K562 (cell line): ENCODE data around the gene BRF1. TPM values are rescaled to one million over a fixed set of nuclear protein-coding genes. Genes with fewer than 3 reads are reported as not detected.

ENCODE experiments used
- ATAC-seq: fragments of 200-7000 bp; cut with Tn5 transposase; 3 replicates; pipeline ENCODE4 v1.9.1; 2020; ENCODE audit warnings: moderate library complexity
- BruUV-seq: library from RNA; stranded (reverse); fragments of 400-500 nt; replicated peaks from 2 replicates; lab custom pipeline; 2021; lab: Mats Ljungman, UMichigan
- CTCF ChIA-PET: fragments of 300-600 bp; formaldehyde crosslinking; extraction: SDS; loops from one replicate; lab custom pipeline; 2021; ENCODE audit warnings: low intra/inter-chr PET ratio; lab: Yijun Ruan, JAX
- POLR2A ChIA-PET: fragments of 300-600, 350-650 bp; sonication (Branson Sonifier 250); formaldehyde crosslinking; extraction: SDS; loops from one replicate; lab custom pipeline; 2021; ENCODE audit warnings: antibody characterized with exemption, inconsistent platforms; lab: Yijun Ruan, JAX
- DNase-seq, 4 experiments: peaks; one replicate each; pipeline versions ENCODE4 v3.0.0 to v3.0.0-alpha.2; 2011 to 2018; ENCODE audit warnings: low spot score in 3 of 4, mixed read lengths in 3 of 4; ENCODE audit errors: extremely low read depth in 1 of 4
- FAIRE-seq: peaks from 2 replicates; lab custom pipeline; 2011; peaks lifted over from hg19 to GRCh38; lab: Jason Lieb, UNC
- H2AFZ ChIP-seq: 2 replicates; pipeline ENCODE4 v1.6.0; 2011; ENCODE audit warnings: low read depth, low read length, control low read depth, inconsistent platforms
- H3K27ac ChIP-seq: fragments of 200-600 bp; 3 replicates; pipeline ENCODE4 v1.8.0; 2011; ENCODE audit warnings: low read depth, mild to moderate bottlenecking, control low read depth, inconsistent platforms, low read length, moderate library complexity, mixed read lengths; ENCODE audit errors: extremely low read depth
- H3K27me3 ChIP-seq, 2 experiments: fragments of 300-600 bp in 1 of 2; 2 replicates in 1 of 2; 3 replicates in 1 of 2; pipeline versions ENCODE4 v1.6.0 to v1.8.0; 2011; ENCODE audit warnings: inconsistent platforms in 2 of 2, low read length in 2 of 2, mild to moderate bottlenecking in 1 of 2, mixed read lengths in 1 of 2, moderate library complexity in 1 of 2; ENCODE audit not compliant: control insufficient read depth in 2 of 2, insufficient read depth in 2 of 2
- H3K36me3 ChIP-seq: fragments of 300-600 bp; 3 replicates; pipeline ENCODE4 v1.8.0; 2011; ENCODE audit warnings: mild to moderate bottlenecking, low read length, inconsistent platforms; ENCODE audit not compliant: control insufficient read depth, insufficient read depth
- H3K4me1 ChIP-seq, 2 experiments: fragments of 200-600 bp in 1 of 2; replicated peaks in 1 of 2; 2 replicates in 1 of 2; 3 replicates in 1 of 2; pipeline versions ENCODE4 v1.5.1 to v1.8.0; 2011; ENCODE audit warnings: inconsistent platforms in 2 of 2, low read length in 2 of 2, mild to moderate bottlenecking in 1 of 2, mixed read lengths in 1 of 2, moderate library complexity in 1 of 2; ENCODE audit not compliant: control insufficient read depth in 2 of 2, insufficient read depth in 2 of 2
- H3K4me2 ChIP-seq: 2 replicates; pipeline ENCODE4 v1.6.1; 2011; ENCODE audit warnings: low read length, control low read depth, inconsistent platforms, mixed read lengths; ENCODE audit not compliant: insufficient read depth
- H3K4me3 ChIP-seq: fragments of 200-600 bp; sonication (generic), shearing (Covaris generic); 2 replicates; pipeline ENCODE4 v1.5.1; 2016; ENCODE audit warnings: control low read depth, inconsistent platforms
- H3K79me2 ChIP-seq: fragments of 200-600 bp; 3 replicates; pipeline ENCODE4 v1.8.0; 2011; ENCODE audit warnings: low read length, inconsistent platforms; ENCODE audit not compliant: control insufficient read depth, insufficient read depth
- H3K9ac ChIP-seq, 2 experiments: 2 replicates each; pipeline versions ENCODE4 v1.6.0 to v1.6.1; 2011; ENCODE audit warnings: low read depth in 2 of 2, low read length in 2 of 2, control low read depth in 1 of 2, inconsistent platforms in 1 of 2, mild to moderate bottlenecking in 1 of 2, mixed read lengths in 1 of 2; ENCODE audit not compliant: insufficient read depth in 1 of 2
- H3K9me1 ChIP-seq: one replicate; pipeline ENCODE4 v1.6.0; 2011; ENCODE audit warnings: inconsistent platforms, mild to moderate bottlenecking, low read length, moderate library complexity; ENCODE audit not compliant: control insufficient read depth, insufficient read depth
- H3K9me3 ChIP-seq: replicated peaks from 2 replicates; pipeline ENCODE4 v1.5.1; 2011; ENCODE audit warnings: low read depth, low read length, inconsistent platforms; ENCODE audit not compliant: control insufficient read depth, insufficient read depth
- H4K20me1 ChIP-seq: replicated peaks from 2 replicates; pipeline ENCODE4 v1.6.1; 2011; ENCODE audit warnings: low read length, inconsistent platforms, mixed read lengths; ENCODE audit not compliant: control insufficient read depth, insufficient read depth
- HMG20A ChIP-seq: fragments of 450-650 bp; formaldehyde crosslinking; conservative IDR thresholded peaks from 2 replicates; pipeline ENCODE4 v1.4.0; 2020; ENCODE audit warnings: mild to moderate bottlenecking, mixed read lengths
- KDM1A ChIP-seq, 2 experiments: fragments of 450-650 bp; IDR thresholded peaks; 2 replicates each; pipeline ENCODE4 v1.6.1; 2016; ENCODE audit warnings: mild to moderate bottlenecking in 2 of 2
- KHSRP ChIP-seq: fragments of 450-650 bp; IDR thresholded peaks from 2 replicates; pipeline ENCODE4 v1.6.1; 2017
- KLF16 ChIP-seq: IDR thresholded peaks from 2 replicates; pipeline ENCODE4 v1.6.1; 2016; ENCODE audit warnings: antibody characterized with exemption
- LEF1 ChIP-seq: fragments of 450-650 bp; IDR thresholded peaks from 2 replicates; pipeline ENCODE4 v1.6.1; 2016; ENCODE audit warnings: mild to moderate bottlenecking
- MCM7 ChIP-seq, 2 experiments: fragments of 450-650 bp; IDR thresholded peaks; 2 replicates each; pipeline ENCODE4 v1.6.1; 2016 to 2018
- MED1 ChIP-seq: sonication (generic); formaldehyde crosslinking; IDR thresholded peaks from 2 replicates; pipeline ENCODE4 v1.8.1; 2023; ENCODE audit warnings: missing genetic modification reagents, borderline replicate concordance
- MTA1 ChIP-seq: fragments of 450-650 bp; IDR thresholded peaks from 2 replicates; pipeline ENCODE4 v1.6.1; 2017; ENCODE audit warnings: borderline replicate concordance
- SIRT6 ChIP-seq: IDR thresholded peaks from one replicate; pipeline ENCODE4 v1.6.1; 2012; ENCODE audit warnings: low read depth, mild to moderate bottlenecking, control low read depth, inconsistent platforms, low read length, moderate library complexity
- SOX6 ChIP-seq: fragments of 450-650 bp; IDR thresholded peaks from 2 replicates; pipeline ENCODE4 v1.6.1; 2014; ENCODE audit warnings: mild to moderate bottlenecking
- SP2 ChIP-seq: IDR thresholded peaks from 2 replicates; pipeline ENCODE4 v1.6.1; 2011; ENCODE audit warnings: mild to moderate bottlenecking, low read depth, low read length, moderate library complexity; ENCODE audit not compliant: poor library complexity, severe bottlenecking; ENCODE audit errors: extremely low read depth
- WGBS: fragments of 100-300 bp; shearing (Covaris generic); methylation state at CpG from one replicate; pipeline ENCODE4 v1.1.6; 2016; ENCODE audit warnings: low coverage, mixed read lengths; ENCODE audit not compliant: insufficient coverage; ENCODE audit errors: missing lambda C conversion rate; 5-methylcytosine and 5-hydroxymethylcytosine counted together
- in situ Hi-C: fragments of 300-500 bp; cut with MboI; formaldehyde crosslinking; loops from 4 replicates; pipeline ENCODE4 v1.15.0; 2018; ENCODE audit warnings: inconsistent platforms, mixed read lengths
- intact Hi-C: fragments of 100-400 bp; cut with micrococcal nuclease; formaldehyde crosslinking; loops from 2 replicates; pipeline ENCODE4 v1.14.2; 2022
- polyA plus RNA-seq, 8 experiments: library from polyadenylated mRNA; depleted of rRNA in 4 of 8; stranded (reverse) in 5 of 8; unstranded in 3 of 8; fragments of >200 nt; fragmentation: Nextera tagmentation in 2 of 8; fragmentation: Illumina TruSeq in 1 of 8; extraction: Ambion mirVana in 2 of 8; extraction: Trizol in 1 of 8; gene quantifications; 2 replicates each; pipeline versions ENCODE4 v1.2.1 to v1.2.3, GENCODE V29; 2011 to 2014; ENCODE audit warnings: inconsistent platforms in 1 of 8, missing spikeins in 1 of 8
- total RNA-seq, 7 experiments: library from RNA; depleted of rRNA in 6 of 7; stranded (reverse); fragments of >200 nt in 6 of 7; fragmentation: Illumina TruSeq in 2 of 7; extraction: Trizol in 2 of 7; gene quantifications; 2 replicates each; pipeline versions ENCODE4 v1.2.1 to v1.2.3, GENCODE V29; 2011 to 2021; ENCODE audit warnings: low replicate concordance in 1 of 7
- TF ChIP-seq, protein P1 (sequence below): fragments of 200-800 bp; sonication (Bioruptor generic); IDR thresholded peaks from 2 replicates; pipeline ENCODE4 v1.6.1; 2017; ENCODE audit warnings: missing genetic modification characterization, missing compliant biosample characterization
- TF ChIP-seq, protein P2 (sequence below): fragments of 450-650 bp; IDR thresholded peaks from 2 replicates; pipeline ENCODE4 v1.6.1; 2016; ENCODE audit warnings: mild to moderate bottlenecking
- TF ChIP-seq, protein P3 (sequence below): fragments of 250-450 bp; sonication (Bioruptor Pico); IDR thresholded peaks from 2 replicates; pipeline ENCODE4 v1.8.0; 2022; ENCODE audit warnings: moderate library complexity, mild to moderate bottlenecking, inconsistent platforms
- TF ChIP-seq, protein P4 (sequence below): fragments of 250-450 bp; sonication (Bioruptor Pico); IDR thresholded peaks from 2 replicates; pipeline ENCODE4 v1.4.0; 2020; ENCODE audit warnings: borderline replicate concordance

BRF1 gene
- total and polyA plus RNA-seq, 9 of the 15 experiments (the other 6 are each of a cell fraction or from before 2014, with no cell fraction given): 0.14 to 24.6 (median 8.2) TPM

DNA sequence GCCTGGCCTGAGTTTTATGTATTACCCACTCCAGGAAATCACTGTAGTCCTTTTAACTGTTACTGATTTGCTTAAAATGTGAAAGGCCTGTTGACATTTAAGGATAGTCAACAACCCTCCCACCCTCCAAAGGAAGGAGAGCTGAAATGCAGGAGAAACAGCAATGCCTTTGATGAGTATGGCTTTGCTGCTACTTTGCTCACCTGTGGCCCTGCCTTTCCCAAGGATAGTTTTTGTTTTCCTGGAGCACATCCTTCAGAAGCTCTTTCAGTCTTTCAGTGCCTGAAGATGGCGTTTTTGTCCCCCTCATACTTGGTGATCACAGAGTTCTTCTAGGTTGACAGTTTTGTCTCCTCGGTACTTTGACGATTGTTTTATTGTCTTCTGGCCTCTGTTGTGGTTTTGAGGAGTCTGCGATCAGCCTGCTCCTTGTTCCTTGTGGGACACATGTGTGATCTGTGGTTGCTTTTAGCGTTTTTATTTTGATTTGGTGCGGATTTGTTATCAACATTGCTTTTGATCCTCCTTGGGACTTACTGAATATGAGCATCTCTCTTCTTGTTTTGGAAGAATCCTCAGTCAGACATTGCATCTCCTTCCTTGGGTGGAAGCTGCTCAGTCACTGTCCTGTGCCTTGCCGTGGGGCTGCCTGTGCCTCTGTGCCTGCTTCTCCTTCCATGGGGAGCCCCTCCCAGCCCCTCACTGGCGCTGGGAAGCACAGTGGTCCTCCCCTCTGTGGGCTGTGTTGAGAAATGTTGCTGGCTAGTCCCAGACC lies 31.0 kb upstream of the BRF1 start:
- CTCF ChIA-PET: no interaction called here
- intact Hi-C loops: no loop called here
- DNase-seq (no peak), FAIRE-seq (no peak), ATAC-seq (no peak)
- POLR2A ChIA-PET: interaction anchor here (1.1 to 1.4 kb wide), 2 partner anchors 9 to 20 kb away, joined by 3 read pairs; no protein-coding TSS in a partner anchor
- Histone ChIP-seq H3K4me3 (no peak overlapping the region), H3K27me3 (no peaks in the 10 kb centered on the region), H3K9me3 (no peaks in the 10 kb centered on the region), H3K36me3 (no peaks in the 10 kb centered on the region), H2AFZ (no peak overlapping the region), H3K27ac (no peak overlapping the region), H3K9ac (no peak overlapping the region), H3K79me2 (peaks cover 1% of the 10 kb centered on the region; the same call in 1 of the 3 replicates), H3K9me1 (no peaks in the 10 kb centered on the region), H4K20me1 (peaks cover 7% of the 10 kb centered on the region), H3K4me1 (peaks cover 0 to 59% of the 10 kb centered on the region in 2 experiments; a peak in 3 of 5 replicates), H3K4me2 (no peak overlapping the region)
- 19% methylated on average over 8 of the region's 8 CpGs for WGBS
- no TSS peak for BruUV-seq
- in situ Hi-C loops: no loop called here
- no peak for TF ChIP-seq MED1 (CRISPR knock-in tag)
- no peak for TF ChIP-seq KHSRP
- no peak for TF ChIP-seq SOX6
- no peak for TF ChIP-seq MTA1
- no peak for TF ChIP-seq MCM7 (IDR thresholded peaks at IDR 0.05)
- no peak for TF ChIP-seq SIRT6
- no peak for TF ChIP-seq HMG20A (CRISPR knock-in tag)
- no peak for TF ChIP-seq KDM1A (IDR thresholded peaks at IDR 0.05)
- TF ChIP-seq, protein P1, sequence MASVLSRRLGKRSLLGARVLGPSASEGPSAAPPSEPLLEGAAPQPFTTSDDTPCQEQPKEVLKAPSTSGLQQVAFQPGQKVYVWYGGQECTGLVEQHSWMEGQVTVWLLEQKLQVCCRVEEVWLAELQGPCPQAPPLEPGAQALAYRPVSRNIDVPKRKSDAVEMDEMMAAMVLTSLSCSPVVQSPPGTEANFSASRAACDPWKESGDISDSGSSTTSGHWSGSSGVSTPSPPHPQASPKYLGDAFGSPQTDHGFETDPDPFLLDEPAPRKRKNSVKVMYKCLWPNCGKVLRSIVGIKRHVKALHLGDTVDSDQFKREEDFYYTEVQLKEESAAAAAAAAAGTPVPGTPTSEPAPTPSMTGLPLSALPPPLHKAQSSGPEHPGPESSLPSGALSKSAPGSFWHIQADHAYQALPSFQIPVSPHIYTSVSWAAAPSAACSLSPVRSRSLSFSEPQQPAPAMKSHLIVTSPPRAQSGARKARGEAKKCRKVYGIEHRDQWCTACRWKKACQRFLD (CRISPR knock-in tag): no peak
- TF ChIP-seq, protein P2, sequence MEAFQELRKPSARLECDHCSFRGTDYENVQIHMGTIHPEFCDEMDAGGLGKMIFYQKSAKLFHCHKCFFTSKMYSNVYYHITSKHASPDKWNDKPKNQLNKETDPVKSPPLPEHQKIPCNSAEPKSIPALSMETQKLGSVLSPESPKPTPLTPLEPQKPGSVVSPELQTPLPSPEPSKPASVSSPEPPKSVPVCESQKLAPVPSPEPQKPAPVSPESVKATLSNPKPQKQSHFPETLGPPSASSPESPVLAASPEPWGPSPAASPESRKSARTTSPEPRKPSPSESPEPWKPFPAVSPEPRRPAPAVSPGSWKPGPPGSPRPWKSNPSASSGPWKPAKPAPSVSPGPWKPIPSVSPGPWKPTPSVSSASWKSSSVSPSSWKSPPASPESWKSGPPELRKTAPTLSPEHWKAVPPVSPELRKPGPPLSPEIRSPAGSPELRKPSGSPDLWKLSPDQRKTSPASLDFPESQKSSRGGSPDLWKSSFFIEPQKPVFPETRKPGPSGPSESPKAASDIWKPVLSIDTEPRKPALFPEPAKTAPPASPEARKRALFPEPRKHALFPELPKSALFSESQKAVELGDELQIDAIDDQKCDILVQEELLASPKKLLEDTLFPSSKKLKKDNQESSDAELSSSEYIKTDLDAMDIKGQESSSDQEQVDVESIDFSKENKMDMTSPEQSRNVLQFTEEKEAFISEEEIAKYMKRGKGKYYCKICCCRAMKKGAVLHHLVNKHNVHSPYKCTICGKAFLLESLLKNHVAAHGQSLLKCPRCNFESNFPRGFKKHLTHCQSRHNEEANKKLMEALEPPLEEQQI: no peak
- no peak for TF ChIP-seq LEF1
- TF ChIP-seq, protein P3, sequence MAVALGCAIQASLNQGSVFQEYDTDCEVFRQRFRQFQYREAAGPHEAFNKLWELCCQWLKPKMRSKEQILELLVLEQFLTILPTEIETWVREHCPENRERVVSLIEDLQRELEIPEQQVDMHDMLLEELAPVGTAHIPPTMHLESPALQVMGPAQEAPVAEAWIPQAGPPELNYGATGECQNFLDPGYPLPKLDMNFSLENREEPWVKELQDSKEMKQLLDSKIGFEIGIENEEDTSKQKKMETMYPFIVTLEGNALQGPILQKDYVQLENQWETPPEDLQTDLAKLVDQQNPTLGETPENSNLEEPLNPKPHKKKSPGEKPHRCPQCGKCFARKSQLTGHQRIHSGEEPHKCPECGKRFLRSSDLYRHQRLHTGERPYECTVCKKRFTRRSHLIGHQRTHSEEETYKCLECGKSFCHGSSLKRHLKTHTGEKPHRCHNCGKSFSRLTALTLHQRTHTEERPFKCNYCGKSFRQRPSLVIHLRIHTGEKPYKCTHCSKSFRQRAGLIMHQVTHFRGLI (CRISPR knock-in tag): no peak
- no peak for TF ChIP-seq SP2
- no peak for TF ChIP-seq KLF16
- TF ChIP-seq, protein P4, sequence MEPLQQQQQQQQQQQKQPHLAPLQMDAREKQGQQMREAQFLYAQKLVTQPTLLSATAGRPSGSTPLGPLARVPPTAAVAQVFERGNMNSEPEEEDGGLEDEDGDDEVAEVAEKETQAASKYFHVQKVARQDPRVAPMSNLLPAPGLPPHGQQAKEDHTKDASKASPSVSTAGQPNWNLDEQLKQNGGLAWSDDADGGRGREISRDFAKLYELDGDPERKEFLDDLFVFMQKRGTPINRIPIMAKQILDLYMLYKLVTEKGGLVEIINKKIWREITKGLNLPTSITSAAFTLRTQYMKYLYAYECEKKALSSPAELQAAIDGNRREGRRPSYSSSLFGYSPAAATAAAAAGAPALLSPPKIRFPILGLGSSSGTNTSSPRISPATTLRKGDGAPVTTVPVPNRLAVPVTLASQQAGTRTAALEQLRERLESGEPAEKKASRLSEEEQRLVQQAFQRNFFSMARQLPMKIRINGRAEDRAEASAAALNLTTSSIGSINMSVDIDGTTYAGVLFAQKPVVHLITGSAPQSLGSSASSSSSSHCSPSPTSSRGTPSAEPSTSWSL (CRISPR knock-in tag): no peak
